ENCODE results near the gene SUPT3H. TPM values are rescaled to one million over a fixed set of nuclear protein-coding genes. Genes with fewer than 3 reads are reported as not detected.

The SUPT3H gene
- total and polyA plus RNA-seq, 2 of the 13 experiments (the other 11 are each of a cell fraction or from before 2014, with no cell fraction given), result 11.9 to 36.1 TPM

- Histone ChIP-seq H3K4me2 (ENCODE audit: low read depth, low read length) (no peak overlapping the region), H3K4me1 (ENCODE audit: insufficient read depth, low read length) (peaks cover 33% of the 10 kb centered on the region), H3K9me3 (ENCODE audit: low read length) (no peaks in the 10 kb centered on the region), H3K36me3 (replicated peaks in 1 of 2; ENCODE audit: control insufficient read depth in 1 of 2, insufficient read depth in 2 of 2, low read length in 2 of 2) (no peaks in the 10 kb centered on the region), H4K20me1 (ENCODE audit: insufficient read depth, low read length) (no peaks in the 10 kb centered on the region), H3K79me2 (ENCODE audit: insufficient read depth, low read length) (no peaks in the 10 kb centered on the region), H3K9ac (ENCODE audit: insufficient read depth, low read depth, low read length) (no peak overlapping the region), H3K27me3 (ENCODE audit: control insufficient read depth in 1 of 2, insufficient read depth in 2 of 2, low read length in 2 of 2) (no peaks in the 10 kb centered on the region), H3K27ac (ENCODE audit: extremely low read length, insufficient read depth, low read length) (no peak overlapping the region), H3K4me3 (replicated peaks in 1 of 3; ENCODE audit: insufficient read depth in 1 of 3, low read depth in 2 of 3, low read length in 3 of 3) (no peak overlapping the region), H2AFZ (ENCODE audit: low read length) (no peak overlapping the region)
- in situ Hi-C loops (cut with HindIII; ENCODE audit: extremely low pct_ligation_motif_present, low pct_unique_long_range_greater_than_20kb), result no loop called here
- no peak for ATAC-seq
- no peak for FAIRE-seq
- CTCF ChIA-PET (ENCODE audit: low intra/inter-chr PET ratio, low total read pairs), result no interaction called here
- intact Hi-C loops (cut with micrococcal nuclease; ENCODE audit: unreplicated experiment), result no loop called here
- TF ChIP-seq FUBP1 (CRISPR knock-in tag; IDR thresholded peaks at IDR 0.05; ENCODE audit: borderline replicate concordance) (no peak), PCBP1 (IDR thresholded peaks at IDR 0.05; ENCODE audit: borderline replicate concordance, low read depth, low read length) (no peak), ZNF343 (CRISPR knock-in tag; IDR thresholded peaks at IDR 0.05) (no peak), KAT8 (CRISPR knock-in tag; IDR thresholded peaks at IDR 0.05) (no peak), NR2C2 (CRISPR knock-in tag; IDR thresholded peaks at IDR 0.05; ENCODE audit: borderline replicate concordance) (no peak), PAX8 (CRISPR knock-in tag; IDR thresholded peaks at IDR 0.05; ENCODE audit: borderline replicate concordance) (no peak), HDAC6 (IDR thresholded peaks at IDR 0.05; ENCODE audit: low read depth, low read length) (no peak), PHF8 (CRISPR knock-in tag; IDR thresholded peaks at IDR 0.05) (no peak), ZNF562 (CRISPR knock-in tag; IDR thresholded peaks at IDR 0.05; ENCODE audit: borderline replicate concordance) (no peak), DNMT3B (CRISPR knock-in tag; conservative IDR thresholded peaks at IDR 0.05) (no peak), ZNF878 (CRISPR knock-in tag; IDR thresholded peaks at IDR 0.05) (no peak), THAP8 (CRISPR knock-in tag; IDR thresholded peaks at IDR 0.05; ENCODE audit: borderline replicate concordance) (no peak), SP4 (CRISPR knock-in tag; IDR thresholded peaks at IDR 0.05) (no peak), TSC22D2 (CRISPR knock-in tag; IDR thresholded peaks at IDR 0.05; ENCODE audit: borderline replicate concordance) (no peak), SALL1 (CRISPR knock-in tag; IDR thresholded peaks at IDR 0.05) (no peak), SRF (IDR thresholded peaks at IDR 0.05; ENCODE audit: low read depth, low read length) (no peak), MEIS1 (CRISPR knock-in tag; IDR thresholded peaks at IDR 0.05; ENCODE audit: borderline replicate concordance) (no peak), ZNF740 (CRISPR knock-in tag; IDR thresholded peaks at IDR 0.05) (no peak), FOXK1 (CRISPR knock-in tag; IDR thresholded peaks at IDR 0.05; ENCODE audit: borderline replicate concordance, low read depth) (no peak), KLF9 (CRISPR knock-in tag; IDR thresholded peaks at IDR 0.05; ENCODE audit: low read depth) (no peak)
- BruUV-seq (replicated peaks), result no TSS peak
- 94% methylated on average over 1 of the region's 1 CpG for WGBS (ENCODE audit: low lambda C conversion rate)
- DNase-seq (ENCODE audit: low spot score), result no peak
- POLR2A ChIA-PET, result no interaction called here
Measured at GRCh38 chr6:45047573-45047972, 330.2 kb downstream of the SUPT3H start.

Data from HepG2 (cell line).